NB4 (cell line): ENCODE results near the gene TAF3.

ENCODE experiments used
- DNase-seq: peaks from one replicate; pipeline ENCODE4 v3.0.0; 2010; ENCODE audit warnings: low read depth
- H3K4me3 ChIP-seq: one replicate; pipeline ENCODE4 v1.5.1; 2011; ENCODE audit warnings: mild to moderate bottlenecking, low read depth, low read length, moderate library complexity
- MYC ChIP-seq: IDR thresholded peaks from 2 replicates; pipeline ENCODE4 v1.6.1; 2011; ENCODE audit warnings: low read depth, low read length
- POLR2A ChIP-seq: IDR thresholded peaks from 2 replicates; pipeline ENCODE4 v1.6.1; 2011; ENCODE audit warnings: mild to moderate bottlenecking; ENCODE audit not compliant: insufficient read length; ENCODE audit errors: extremely low read depth
- TF ChIP-seq, protein P1 (sequence below): IDR thresholded peaks from one replicate; pipeline ENCODE4 v1.5.1; 2012; ENCODE audit warnings: low read depth, low read length
- TF ChIP-seq, protein P2 (sequence below): IDR thresholded peaks from 2 replicates; pipeline ENCODE4 v1.6.1; 2011; ENCODE audit warnings: low read depth, low read length

TAF3 gene

DNA sequence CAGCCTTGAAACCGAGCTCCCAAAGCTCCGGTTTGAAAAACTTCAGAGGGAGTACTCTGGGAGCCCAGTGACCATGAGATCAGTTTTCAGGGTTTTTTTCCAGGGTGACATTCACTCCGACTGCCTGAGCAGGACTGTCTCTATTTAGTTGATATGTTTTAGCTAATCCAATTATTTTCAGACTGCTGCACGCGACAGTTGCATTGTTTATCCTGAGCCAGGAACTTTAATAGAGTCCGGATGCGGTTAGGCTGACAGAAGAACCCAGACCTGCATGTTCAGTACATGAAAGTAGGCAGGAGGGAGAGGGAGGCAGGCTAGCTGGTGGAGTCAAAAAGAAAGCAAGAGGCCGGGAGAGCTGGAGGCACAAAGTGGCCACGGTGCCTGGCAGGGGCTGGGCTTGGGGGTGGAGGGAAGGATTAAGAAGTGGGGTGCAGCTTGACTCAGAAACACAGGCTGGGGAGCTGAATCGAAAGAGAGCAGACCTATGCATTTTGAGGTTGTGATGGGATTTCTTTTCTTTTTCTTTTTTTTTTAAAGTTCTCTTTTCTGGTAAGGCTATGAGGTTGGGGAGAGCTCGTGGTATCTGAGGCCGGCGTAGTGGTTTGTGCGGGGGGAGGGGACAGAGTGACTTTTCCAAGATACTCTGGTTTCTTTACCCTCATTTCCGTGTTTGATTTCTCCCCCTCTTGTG, 241.9 kb downstream of the TAF3 start:
- peak; percentile 40 for DNase-seq
- TF ChIP-seq, protein P1, sequence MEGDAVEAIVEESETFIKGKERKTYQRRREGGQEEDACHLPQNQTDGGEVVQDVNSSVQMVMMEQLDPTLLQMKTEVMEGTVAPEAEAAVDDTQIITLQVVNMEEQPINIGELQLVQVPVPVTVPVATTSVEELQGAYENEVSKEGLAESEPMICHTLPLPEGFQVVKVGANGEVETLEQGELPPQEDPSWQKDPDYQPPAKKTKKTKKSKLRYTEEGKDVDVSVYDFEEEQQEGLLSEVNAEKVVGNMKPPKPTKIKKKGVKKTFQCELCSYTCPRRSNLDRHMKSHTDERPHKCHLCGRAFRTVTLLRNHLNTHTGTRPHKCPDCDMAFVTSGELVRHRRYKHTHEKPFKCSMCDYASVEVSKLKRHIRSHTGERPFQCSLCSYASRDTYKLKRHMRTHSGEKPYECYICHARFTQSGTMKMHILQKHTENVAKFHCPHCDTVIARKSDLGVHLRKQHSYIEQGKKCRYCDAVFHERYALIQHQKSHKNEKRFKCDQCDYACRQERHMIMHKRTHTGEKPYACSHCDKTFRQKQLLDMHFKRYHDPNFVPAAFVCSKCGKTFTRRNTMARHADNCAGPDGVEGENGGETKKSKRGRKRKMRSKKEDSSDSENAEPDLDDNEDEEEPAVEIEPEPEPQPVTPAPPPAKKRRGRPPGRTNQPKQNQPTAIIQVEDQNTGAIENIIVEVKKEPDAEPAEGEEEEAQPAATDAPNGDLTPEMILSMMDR: no peak
- TF ChIP-seq POLR2A (no peak), MYC (no peak)
- no peak overlapping the region for H3K4me3 ChIP-seq

DNA sequence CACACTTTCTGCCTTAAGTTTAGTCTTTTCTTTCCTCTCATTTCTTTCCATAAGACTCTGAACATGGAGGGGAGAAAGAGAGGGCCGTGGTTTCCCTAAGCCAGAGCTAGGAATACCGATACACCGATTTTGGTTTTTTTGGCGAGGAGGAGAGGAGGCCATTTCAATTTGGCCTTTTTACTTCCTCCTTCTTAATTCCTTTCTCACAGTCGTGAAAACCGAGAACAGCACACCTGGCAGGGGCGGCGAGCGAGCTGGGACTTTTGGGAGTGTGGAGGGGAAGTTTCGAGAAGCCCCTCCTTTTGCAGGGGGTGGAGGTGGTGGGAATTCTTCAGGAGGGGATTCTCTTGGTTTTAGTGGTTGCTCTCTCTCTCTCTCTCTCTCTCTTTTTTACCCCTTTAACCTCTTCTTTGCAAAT, 242.4 kb downstream of the TAF3 start:
- no peak for DNase-seq
- TF ChIP-seq, protein P2, sequence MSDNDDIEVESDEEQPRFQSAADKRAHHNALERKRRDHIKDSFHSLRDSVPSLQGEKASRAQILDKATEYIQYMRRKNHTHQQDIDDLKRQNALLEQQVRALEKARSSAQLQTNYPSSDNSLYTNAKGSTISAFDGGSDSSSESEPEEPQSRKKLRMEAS: no peak
- no peak for TF ChIP-seq POLR2A
- TF ChIP-seq, protein P1: no peak
- no peak for TF ChIP-seq MYC
- H3K4me3 ChIP-seq: no peak overlapping the region

DNA sequence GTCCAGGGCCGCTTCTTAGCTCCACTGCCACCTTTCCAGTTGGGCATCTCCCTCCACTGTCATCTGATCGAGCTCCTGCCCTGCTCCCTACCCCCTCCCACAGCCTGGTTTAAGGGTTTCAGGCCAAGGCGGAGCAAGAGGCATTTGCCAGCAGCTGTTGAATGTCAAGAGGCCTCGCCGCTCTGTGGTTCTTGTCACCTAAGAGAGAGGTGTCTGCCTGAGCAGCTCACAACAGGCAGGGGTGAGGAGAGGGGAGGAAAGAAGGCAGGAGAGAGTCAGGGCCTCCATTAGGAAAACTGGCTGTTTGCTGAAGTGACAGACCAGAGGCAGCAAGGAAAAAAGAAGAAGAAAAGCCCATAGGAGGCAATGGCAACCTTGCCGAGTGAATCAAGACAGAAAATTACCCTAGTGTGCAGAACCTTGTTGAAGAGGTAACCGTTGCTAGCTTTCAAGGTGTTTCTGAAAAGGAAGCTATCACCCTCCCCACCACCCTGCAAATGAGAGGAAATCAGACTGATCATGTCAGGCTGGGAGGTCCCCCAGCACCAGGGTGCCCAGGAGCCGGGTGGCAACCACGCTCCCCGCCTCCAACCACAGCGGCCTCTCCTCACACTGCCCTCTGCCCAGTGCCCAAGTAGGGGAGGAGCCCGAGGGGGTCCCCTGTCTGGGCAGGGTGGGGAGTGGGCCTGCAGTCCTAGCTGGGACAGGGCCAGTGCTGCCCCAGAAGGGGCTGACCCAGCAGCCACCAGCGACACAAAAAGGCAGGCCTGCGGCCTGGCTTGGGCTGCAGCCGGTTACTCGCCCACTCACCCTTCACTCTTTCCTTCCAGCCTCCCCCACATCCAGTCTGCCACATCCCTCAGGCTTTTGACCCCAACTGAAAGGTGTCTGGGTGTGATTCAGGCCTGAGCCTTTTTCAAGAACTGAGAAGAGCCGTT, 243.2 kb downstream of the TAF3 start:
- TF ChIP-seq MYC (no peak), POLR2A (no peak)
- TF ChIP-seq, protein P2: no peak
- TF ChIP-seq, protein P1: no peak
- no peak overlapping the region for H3K4me3 ChIP-seq
- DNase-seq: peak; percentile 18

DNA sequence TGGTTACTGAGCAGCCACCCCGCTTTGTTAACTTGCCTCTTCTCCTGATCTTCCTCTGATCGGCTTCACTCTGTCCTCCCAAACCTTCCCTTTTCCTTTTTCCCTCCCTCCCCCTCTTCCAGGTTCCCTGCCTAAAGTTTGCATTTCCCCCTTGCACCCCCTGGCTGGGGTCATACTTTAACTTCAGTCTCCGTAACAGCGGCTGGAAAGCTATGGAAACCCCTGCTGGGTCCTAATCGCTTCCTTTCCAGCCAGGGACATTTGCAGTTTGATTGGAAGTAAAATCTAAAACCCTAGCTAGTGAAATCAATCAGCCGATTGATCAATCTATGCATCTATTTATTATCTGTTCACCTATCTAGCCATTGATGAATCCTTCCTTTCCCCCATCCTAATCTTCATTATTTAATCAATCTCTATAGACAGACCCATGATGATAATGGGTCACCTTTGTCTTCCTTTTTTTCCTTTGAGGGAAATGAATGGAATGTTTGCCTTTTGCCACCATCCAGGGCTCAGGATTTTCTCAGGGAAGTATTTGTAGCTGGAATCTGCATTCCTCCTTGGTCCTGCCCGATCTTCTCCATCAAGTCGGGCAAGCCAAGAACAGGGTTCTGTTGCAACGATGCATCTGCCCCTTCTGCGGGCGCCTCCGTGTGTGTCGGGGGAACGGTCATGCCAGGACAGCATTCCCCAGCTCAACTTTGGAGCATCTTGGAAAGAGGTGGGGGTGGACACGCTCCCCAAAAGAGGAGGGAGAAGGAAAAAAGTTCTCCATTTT, 245.0 kb downstream of the TAF3 start:
- no peak overlapping the region for H3K4me3 ChIP-seq

DNA sequence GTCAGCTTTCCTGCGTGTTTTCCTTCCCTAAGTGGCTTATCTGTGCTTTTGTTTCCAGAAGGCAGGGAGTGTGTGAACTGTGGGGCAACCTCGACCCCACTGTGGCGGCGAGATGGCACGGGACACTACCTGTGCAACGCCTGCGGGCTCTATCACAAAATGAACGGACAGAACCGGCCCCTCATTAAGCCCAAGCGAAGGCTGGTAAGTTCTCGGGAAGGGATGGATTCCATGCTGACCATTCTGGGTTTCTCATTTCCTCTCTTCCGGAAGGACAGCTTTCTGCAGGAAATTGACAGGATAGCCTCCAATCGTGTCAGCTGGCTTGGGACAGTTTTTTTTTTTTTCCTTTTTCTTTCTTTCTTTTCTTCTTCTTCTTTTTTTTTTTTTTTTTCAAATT, 245.6 kb downstream of the TAF3 start:
- DNase-seq: no peak
- TF ChIP-seq, protein P2: no peak
- TF ChIP-seq POLR2A (no peak), MYC (no peak)
- TF ChIP-seq, protein P1: no peak
- no peak overlapping the region for H3K4me3 ChIP-seq

More for the DNA sequence above, 245.0 kb downstream of the TAF3 start:
- no peak for DNase-seq
- TF ChIP-seq, protein P2: no peak
- TF ChIP-seq POLR2A: no peak
- TF ChIP-seq, protein P1: no peak
- no peak for TF ChIP-seq MYC
